Skin of body (tissue), 2 donors: ENCODE results near the gene SLC39A10. TPM values are rescaled to one million over a fixed set of nuclear protein-coding genes. Genes with fewer than 3 reads are reported as not detected.
"Not testable (repeated sequence)": the region's sequence is repeated elsewhere in the genome, so short reads cannot be mapped to it uniquely, and the experiment has no call there.

Source experiments
- DNase-seq: peaks from one replicate; lab custom pipeline; 2025; lab: John Stamatoyannopoulos, UW
- total RNA-seq: library from RNA; depleted of rRNA; stranded (reverse); fragments of >200 nt; gene quantifications from one replicate; pipeline ENCODE4 v1.2.3, GENCODE V29; 2014

SLC39A10 gene
- total RNA-seq, 1 donor from 2014 or later: 49.0 TPM

DNA sequence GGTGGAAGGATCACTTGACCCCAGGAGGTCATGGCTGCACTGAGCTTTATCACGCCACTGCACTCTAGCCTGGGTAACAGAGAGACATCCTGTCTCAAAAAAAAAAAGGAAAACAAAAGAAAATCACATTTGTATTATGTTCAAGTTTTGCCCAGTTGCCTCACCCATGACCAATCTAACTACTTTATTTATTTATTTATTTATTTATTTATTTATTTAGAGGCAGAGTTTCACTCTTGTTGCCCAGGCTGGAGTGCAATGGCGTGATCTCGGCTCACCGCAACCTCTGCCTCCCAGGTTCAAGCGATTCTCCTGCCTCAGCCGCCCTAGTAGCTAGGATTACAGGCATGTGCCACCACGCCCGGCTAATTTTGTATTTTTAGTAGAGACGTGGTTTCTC is 12.3 kb upstream of the SLC39A10 start:
- not testable (repeated sequence) for DNase-seq

DNA sequence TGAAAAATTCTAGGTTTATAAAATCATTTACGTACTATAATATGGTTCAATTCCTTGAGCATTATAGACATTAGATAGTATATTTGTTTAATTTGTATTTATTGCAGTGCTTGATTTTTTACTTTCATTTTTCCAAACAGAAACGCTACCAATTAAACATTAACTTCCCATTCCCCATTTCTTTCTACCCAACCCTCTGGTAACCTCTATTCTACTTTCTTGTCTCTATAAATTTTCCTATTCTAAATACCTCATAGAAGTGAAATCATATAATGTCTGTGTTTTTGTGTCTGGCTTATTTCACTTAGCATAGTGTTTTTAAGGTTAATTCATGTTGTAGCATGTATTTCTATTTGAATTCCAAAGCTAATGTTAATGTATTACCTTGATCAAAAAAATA is 11.6 kb upstream of the SLC39A10 start:
- no peak for DNase-seq

DNA sequence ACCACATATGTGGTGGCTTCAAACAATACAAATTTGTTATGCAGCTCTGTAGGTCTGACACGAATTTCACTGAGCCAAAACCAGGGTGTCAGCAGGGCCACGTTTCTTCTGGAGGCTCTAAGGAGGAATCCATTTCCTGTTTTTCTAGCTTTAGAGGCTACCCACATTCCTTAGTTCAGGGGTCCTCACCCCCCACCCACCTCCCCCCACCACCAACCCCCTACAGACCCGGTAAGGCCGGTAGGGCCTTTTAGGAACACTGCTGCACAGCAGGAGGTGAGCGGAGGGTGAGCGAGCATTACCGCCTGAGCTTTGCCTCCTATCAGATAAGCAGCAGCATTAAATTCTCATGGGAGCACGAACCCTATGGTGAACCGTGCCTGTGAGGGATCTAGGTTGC is 10.6 kb upstream of the SLC39A10 start:
- DNase-seq: no peak

DNA sequence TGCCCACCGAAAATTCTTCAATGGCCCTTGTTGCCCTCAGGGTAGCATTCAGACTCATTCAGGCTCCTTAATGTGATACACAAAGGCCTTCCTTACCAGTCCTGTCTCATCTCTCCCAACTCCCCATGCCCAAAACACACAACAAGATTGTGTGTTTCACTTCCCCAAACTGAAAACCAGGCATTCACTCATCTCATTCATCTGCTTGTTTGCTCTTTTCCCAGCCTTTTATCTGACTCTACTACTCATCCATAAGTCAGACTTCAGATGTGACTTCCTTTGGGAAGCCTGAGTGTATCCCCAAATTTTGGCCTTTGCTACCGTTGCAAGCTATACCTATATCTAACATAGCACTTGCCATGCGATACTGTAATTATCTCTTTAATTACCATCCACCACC is 9.7 kb upstream of the SLC39A10 start:
- DNase-seq: no peak

DNA sequence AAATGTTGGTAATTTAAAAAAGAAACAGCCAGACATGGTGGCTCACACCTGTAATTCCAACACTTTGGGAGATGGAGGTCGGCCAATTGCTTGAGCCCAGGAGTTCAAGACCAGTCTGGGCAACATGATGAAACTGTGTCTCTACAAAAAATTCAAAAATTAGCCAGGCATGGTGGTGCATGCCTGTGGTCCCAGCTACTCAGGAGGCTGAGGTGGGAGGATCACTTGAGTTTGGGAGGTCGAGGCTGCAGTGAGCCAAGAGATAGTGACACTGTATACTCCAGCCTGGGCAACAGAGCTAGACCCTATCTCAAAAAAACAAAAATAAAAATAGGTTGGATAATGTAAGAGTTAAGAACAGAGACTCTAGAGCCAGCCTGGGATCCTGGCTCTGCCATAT is 8.7 kb upstream of the SLC39A10 start:
- DNase-seq: not testable (repeated sequence)

DNA sequence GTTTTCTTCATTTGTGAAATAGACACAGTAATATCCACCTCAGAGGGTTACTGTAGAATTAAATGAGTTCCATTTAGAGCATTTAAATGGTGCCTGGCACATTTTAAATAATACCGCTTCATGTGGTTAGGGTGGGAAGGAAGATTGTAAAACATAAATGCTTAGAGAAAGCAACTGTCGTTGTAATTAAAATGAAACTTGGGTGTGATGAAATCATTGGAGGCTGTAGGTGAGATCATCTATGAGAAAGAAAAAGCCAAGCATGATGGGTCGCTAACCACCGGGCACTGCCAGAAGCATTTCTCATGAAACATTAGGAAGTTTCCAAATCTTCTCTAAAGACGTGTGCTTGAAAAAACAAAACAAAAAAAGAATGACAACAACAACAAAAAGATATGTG is 8.2 kb upstream of the SLC39A10 start:
- no peak for DNase-seq

DNA sequence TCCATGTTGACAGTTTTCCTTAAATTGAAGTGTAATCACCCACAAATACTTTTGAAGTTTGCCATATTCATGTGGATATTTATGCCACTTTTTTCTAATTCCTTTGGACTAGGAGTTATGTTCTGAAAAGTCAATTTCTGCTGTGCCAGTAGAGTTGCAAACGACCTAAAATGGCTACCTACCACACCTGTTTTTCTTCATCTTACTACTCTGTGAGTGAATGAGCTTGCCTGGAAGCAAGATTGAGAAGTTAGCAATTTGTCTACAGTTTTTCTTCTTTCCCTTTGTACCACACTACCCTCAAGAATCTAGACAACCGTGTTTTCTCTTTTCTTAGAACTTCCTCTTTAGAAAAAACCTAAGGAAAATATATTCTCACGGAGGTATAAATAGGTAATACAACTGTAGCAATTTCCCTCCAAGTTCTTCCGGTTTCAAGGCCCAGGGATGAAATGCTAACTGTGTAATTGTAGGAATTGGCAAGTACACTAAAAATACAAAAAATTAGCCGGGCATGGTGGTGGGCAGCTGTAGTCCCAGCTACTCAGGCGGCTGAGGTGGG is 7.3 kb upstream of the SLC39A10 start:
- DNase-seq: no peak

DNA sequence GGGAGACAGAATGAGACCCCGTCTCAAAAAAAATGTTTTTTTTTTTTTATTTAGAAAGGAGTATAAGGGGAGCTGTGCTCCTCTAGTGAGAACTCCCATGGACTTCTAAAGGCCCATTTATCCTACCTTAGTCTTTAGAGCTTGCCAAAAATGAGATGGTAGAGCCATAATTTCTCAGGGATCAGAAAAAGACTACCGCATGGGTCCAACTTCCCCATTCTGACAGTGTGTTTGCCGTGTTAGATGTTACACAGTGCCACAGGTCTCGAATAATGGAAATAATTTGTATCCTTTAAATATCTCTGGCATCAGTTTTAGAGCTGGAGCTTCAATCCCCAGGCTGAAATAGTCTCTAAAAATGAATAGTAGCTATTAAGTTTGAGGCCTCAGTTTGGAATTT is 6.0 kb upstream of the SLC39A10 start:
- DNase-seq: no peak

DNA sequence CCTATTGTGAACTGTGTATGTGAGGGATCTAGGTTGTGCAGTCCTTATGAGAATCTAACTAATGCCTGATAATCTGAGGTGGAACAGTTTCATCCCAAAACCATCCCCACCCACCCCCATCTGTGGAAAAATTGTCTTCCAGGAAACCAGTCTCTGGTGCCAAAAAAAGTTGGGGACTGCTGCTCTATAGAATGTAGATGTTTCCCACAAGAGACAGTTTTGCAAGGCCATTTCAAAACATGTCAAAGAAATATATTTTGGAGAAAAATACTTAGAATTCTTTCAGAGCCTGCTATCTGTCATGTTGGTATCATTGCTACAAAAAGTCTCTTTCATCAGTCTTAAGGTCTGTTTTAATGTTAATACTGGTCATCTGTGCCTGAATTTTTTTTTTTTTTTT is 4.1 kb upstream of the SLC39A10 start:
- no peak for DNase-seq

DNA sequence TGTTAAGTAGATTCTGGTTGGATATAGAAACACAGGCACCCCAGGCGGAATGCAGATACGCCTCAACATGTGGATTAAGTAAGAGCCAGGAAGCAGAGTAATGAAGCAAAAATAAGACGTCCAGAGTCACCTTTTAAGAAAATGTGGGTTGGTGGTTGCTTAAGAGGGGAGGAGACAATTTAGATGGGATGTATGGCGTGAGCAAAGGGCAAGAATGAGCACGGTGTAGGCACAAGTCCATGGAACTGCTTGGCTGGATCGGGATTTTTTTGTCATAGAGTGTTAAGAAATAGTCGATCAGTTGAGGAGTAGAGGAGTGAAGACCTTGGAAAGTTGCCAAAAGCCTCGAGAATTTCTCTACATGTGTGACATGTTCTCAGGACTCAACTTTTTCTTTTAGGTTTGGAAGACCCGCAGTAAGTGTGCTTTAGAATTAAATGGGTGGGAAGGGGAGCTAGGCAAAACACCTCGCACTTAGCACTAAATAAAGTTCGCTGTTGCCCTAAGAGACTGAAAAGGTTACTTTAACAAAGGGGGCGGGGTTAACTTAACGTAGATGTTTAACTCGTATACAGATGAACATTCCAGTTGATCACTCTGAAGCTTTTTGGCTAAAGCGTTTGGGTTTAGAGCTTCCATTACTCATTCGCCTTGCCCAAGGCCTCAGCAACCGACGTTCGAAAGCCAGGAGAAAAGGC is 716 bp upstream of the SLC39A10 start:
- peak; percentile 74 for DNase-seq

DNA sequence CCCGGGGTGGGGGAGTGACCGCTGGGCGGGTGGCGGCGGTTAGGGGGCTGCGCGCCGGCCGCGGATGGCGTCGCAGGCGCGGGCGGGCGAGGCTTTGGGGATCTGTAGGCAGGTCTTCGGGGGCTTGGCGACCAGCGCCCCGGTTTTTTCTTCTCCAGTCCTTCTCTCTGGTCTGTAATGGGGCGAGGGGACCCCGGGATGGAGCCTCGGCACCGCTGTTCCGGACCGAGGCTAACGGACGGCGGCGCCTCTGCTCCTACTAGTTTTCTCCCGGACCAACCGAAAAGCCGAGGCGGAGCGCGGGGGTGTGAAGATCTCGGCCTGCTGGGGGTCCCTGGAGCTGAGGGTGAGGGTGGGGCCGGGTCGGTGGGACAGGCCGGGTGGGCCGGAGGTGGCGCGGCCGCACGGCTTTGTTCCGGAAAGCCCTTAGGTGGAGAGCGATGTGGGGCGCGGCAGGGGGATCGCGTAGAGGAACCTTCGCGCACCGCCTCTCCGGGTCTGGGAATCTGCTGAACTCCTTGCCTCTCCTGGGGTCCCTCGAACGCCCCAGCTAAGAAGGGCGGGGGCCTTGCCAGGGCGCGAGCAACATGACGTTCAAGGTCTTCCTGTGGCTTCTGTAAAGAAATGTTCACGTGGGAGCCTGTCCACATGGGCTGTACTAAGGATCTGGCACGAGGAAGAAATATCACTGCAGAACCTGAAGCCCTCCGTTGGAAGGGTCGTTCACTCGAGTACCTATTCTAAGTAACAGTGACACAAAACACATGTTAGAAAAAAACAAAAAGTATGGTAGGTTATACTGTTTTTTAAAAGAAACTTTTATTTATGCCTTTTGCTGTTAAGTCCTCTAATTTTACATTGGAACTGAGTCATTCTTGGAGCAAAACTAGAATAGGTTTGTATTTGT is 861 bp downstream of the SLC39A10 start:
- peak; percentile 60 for DNase-seq

DNA sequence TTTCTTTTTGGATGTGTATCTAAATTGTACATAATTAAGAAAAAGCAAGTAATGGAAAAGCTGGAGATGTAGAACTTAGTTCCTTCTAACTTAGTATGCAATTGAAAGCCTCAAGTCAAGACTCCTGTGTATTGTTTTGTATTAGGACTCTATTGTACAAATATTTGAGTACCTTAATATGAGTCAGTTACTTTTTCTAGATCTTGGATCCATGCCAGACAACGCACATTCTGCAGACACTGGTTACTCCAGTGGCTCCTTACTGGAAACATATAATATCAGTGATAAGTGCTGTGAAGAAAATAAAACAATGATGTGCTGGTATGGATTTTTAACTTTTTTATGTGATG is 1.5 kb downstream of the SLC39A10 start:
- DNase-seq: peak; percentile 7

DNA sequence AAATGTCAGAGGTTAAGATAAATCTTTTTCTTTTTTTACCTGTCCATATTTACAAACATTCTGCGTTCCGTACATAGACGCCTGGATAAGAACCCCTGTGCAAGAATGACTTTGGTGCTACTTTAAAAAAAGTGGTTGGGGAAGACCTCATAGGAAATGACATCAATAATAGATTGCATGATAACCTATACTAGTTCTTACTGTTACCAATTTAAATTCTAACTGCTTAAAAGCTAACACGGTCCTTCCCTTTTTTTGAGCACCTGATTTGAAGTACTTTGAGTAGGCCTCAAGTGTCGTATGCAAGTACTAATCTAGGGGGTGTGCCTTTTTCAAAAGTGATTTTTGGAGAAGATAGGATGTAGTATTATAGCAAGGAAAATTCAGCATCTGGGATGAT is 2.1 kb downstream of the SLC39A10 start:
- peak; percentile 3 for DNase-seq

DNA sequence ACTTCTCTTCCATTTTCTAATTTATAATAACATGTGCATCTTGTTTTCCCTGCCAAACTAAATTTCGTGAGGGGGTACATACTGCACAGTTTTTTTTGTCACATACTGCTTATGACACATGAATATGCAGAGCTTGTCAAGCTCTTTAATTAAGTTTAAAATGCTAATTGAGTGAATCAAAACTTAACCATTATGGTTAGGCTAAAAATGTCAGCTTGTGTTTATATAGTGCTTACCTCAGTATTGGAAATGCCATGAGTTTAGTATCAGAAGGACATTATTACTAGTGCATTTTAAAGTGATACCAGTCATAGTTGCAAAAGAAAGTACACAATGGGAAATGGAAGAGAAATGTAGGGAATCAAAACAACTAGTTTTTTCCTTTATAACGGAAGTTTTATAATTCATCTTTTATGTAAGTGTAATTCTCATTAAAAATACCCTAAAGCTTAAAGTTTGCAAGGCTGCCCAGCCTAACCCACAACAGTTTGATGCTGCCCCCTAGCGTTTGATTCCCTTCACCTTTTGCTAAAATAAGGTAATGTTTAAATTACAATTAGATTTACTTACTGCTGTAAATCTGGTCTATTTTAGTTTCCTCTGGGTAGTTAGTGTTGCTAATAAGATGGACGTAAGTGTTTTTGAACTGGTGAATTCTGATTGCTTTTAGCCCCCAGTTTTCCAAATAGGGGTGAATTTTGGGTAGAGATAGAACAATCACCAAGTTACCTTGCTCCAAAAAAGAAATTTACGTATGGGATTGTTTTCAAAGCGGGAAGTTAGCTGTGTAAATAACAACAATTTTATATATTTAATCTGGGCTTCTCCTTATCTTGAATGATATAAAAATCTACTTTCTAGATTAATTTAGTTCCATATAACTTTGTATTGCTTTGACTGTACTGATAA is 3.2 kb downstream of the SLC39A10 start:
- DNase-seq: peak; percentile 58

DNA sequence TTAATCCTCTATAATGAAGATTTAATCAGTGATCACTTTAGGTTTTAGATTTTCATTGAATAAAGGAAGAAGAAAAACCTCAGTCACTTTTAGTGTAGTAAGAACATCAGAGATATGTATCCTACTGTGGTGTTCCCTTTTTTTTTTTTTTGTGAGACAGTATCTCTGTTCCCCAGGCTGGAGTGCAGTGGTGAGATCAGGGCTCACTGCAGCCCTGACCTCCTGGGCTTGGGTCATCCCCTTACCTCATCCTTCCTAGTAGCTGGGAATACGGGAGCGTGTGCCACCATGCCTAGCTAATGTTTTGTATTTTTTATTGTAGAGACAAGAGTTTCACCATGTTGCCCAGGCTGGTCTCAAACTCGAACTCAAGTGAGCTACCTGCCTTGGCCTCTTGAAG is 5.1 kb downstream of the SLC39A10 start:
- DNase-seq: no peak

DNA sequence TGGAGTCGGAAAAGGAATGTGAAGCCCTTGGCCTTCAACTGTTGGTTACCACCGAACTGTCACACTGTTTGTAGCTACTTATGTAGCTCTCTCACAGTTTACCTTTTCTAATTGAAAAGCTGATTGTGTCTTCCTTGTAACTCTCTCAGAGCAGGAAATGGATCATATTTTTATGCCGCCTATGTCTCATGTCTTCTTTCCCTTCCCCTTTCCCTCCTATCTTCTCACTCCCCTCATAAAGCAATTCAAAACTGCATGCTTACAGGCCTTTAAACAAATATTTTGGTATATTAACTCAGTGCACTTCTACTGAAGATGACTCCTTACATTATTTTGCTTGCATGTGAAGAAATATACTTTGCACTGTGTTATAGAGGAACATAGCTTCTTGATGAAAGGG is 6.0 kb downstream of the SLC39A10 start:
- DNase-seq: no peak

DNA sequence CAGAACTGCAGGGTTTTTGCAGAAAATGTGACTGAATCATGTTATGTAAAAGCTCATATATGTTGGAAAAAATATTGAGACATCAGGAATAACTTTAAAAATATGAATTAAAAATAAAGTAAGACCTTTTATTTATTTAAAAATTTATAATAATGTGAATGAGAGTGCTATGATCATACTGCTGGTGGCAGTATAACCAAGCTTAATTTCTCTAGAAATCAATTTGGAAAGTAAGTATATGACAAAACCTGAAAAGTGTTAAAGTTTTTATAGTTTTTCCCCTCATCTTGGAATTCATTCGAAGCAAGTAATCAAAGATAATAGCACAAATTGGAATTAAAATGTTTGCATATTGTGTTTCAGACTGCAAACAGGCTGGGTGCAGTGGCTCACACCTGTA is 7.5 kb downstream of the SLC39A10 start:
- DNase-seq: no peak

DNA sequence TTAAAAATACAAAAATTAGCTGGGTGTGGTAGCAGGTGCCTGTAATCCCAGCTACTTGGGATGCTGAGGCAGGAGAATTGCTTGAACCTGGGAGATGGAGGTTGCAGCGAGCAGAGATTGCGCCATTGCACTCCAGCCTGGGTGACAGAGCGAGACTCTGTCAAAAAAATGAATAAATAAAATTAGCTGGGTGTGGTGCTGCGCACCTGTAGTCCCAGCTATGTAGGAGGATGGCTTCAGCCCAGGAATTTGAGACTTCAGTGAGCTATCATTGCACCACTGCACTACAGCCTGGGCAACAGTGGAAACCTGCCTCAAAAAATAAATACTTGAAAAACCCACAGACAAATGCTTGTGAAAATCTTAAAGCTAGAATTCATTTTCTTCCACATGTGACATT is 8.1 kb downstream of the SLC39A10 start:
- not testable (repeated sequence) for DNase-seq

DNA sequence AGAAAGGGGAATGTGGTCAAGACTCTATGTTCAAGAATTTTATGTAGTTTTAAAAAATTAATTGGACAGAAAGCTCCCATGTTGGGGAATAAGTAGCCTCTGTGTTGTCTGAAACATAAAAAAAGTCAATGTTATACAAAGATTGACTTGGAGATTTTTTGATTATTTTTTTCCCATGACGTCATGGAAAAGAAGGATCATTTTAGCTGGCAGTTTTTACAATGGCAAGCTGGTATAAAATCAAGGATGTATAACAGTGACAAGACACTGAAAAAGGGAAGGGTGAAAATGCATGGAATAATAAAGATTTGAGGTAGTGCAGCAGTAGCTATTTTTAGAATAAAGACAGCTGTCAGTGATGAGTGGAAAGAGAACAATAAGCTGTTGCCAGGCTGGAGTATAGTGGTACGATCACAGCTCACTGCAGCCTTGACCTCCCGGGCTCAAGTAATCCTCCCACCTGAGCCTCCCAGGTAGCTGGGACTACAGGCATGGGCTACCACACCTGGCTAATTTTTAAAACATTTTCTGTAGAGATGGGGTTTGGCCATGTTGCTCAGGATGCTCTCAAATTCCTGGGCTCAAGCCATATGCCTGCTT is 9.2 kb downstream of the SLC39A10 start:
- DNase-seq: no peak

DNA sequence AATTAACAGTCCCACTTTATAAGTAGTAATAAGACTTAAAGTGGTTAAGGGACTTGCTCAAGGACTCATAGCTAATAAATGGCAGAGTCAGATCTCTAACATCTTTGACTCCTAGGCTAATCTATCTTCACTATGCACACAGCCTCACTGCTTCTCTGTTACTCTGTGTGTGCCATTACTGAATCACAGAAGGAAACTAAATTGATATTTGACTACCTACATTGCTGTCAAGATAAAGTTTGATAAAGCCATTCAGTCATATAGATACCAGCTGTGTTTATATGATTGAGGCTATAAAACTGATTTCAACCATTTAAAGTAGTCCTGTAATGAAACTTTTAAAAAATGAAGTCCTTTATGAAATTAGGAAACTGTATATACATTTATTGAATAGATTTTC is 10.9 kb downstream of the SLC39A10 start:
- no peak for DNase-seq

DNA sequence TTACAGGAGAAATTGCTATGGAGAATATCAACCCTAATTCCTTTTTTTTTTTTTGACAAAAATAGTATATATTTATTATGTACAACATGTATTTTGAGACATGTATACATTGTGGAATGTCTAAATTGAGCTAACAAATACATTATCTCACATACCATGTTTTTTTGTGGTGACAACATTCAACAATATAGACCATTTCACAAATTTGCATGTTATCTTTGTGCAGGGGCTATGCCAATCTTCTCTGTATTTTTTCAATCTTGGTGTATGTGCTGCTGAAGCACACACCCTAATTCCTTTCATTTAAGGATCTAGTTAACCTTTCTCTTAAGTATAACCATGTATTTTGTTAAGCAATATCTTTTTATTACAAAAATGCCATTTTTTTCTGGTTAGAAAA is 13.2 kb downstream of the SLC39A10 start:
- no peak for DNase-seq
